ENCODE measurements around the gene NTM.
A peak's percentile ranks its signal among the peaks of the same experiment; 100 is the strongest.
"Not testable (repeated sequence)": the region's sequence is repeated elsewhere in the genome, so short reads cannot be mapped to it uniquely, and the experiment has no call there.

The NTM gene

DNA sequence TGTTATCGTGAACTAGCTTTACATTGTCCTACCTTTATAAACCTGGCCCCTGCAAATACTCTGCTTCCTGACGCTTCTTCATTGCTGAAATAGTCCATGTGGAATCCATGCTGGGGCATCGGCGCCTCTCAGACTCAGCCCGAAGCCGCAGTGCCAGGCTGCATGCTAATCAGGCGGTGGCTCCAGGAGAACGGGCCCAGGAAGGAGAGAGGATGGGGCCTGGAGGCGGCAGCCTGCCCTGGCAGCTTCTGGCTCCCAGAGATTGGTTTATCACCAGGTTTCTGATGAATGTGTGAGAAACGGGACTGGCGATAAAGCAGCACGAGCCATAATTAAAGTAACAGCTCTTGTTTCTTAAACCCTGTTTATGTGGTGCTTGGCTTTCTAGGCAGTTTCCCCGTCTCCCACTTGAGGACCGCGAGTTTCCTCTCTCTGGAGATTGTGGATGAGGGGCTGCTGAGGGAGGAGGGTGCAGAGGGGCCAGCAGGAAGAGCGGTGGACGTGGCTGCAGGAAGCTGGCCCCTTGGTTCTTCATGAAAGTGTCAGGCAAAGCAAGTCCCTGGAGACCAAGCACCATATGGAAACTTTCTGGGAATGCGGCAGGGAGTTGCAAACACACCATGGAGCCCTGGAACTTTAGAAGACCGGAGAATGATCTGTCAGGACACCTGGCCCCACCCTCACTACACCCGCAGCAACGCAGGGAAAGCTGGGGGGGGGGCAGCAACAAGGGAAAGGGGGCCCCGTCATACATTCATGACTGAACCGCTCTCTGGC, 93.4 kb downstream of the NTM start:
- no peak for DNase-seq (ENCODE audit: low read depth)

DNA sequence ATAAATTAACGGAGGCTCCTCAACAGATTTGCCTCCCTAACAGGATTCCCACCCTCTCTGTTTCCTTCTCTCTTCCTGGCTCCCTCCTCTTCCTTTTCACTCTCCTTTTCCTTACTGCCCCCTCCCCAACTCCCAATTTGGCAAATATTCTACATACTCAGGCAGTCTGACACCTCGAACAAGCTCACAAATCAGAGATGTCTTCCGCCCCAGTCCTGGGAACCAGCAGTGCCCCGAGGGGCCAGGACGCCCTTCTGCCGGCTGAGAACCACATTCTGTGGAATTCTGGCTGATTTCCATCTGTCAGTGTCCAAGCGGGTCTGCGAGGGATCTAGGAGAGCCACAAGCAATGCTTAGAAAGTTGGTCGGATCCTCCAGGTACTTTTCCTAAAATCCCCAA, 94.0 kb downstream of the NTM start:
- DNase-seq (ENCODE audit: low read depth): no peak

DNA sequence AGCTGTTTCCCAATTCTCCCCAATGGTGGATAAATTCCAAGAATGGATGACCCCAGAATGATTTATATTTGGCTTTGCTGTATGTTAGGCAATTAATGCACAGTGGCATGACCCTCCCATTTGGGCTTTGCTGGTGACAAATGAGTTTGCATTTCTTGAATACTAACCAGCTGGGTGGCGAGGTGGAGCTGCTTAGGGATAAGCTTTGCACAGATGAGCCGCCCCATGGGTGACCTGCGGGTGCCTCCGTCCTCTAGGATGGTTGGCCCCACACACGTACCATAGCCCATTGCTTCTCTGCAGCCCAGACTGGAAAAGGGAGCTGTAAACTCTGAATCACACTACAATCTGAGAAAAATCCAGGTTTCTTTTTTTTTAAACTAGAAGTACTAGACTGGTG, 94.6 kb downstream of the NTM start:
- DNase-seq (ENCODE audit: low read depth): no peak

DNA sequence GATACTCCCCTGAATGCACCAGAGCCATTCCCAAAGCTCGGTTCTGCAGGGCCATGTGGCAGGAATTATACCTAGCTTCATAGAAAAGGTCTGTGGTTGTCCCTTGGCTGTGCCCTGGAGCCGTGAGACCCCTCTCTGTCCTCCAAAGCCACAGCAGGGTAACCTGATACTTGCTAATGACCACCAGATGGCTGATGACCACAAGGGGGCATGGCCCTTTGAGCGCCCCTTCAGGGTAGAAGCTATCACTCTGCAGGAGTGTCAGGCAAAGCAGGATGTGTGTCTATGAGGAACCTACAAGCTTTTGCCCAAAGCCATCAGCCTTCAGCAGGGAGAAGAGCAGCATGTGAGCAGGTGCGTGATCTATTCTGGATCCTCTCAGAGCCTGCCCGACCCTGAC, 95.3 kb downstream of the NTM start:
- DNase-seq (ENCODE audit: low read depth): no peak

DNA sequence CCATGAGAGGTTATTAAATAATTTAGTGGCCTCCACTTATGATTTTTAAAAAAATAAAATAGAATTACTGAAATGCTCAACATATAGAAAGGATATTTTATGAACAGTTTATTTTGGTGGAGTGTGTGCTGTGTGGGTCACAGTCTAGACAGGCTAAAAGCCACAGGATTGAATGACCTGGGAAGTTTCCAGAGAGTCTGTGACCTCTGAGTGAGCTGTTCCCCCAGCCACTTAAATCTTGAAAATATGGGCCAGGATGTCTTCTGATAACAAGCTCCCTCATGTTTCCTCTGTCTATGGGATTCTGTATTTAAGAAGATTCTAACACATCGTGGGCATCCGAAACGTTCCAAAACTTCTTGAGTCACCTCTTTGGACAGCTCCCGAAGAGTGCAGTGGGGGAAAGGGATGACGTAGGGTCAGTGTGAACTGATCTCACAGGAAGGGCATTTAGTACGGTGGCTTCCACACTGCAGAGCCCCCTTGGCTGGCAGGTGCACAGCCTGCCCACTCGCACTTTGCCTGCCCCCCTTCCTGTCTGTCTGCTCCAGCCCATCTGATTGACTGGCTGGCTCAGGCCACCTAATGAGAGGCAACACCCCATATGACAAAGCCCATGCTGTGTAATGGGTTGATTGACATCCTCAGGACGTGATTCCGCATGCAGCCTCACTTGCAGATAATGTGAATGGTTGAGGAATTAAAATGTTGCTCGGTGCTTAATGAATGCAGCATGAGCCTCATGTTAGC, 97.4 kb downstream of the NTM start:
- DNase-seq (ENCODE audit: low read depth): no peak

DNA sequence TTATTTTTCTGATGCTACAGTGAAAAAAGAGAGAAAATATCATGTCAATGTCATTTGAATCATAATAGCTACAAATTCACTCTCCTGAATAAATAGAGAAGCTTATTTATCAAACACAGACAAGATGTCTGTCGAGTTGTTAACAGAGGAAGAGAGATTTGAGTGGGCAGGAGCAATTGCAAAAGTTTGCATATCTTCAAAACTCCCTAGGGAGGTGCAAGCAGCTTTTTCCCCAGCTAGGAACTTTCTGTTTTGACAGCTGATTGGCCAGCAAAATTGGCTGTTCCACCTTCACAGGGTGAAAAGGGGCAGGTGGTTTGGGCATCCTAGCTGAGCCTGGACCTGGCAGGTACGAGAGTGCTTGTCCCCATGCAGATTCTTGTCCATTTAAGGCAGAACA, 98.2 kb downstream of the NTM start:
- DNase-seq (ENCODE audit: low read depth): no peak

DNA sequence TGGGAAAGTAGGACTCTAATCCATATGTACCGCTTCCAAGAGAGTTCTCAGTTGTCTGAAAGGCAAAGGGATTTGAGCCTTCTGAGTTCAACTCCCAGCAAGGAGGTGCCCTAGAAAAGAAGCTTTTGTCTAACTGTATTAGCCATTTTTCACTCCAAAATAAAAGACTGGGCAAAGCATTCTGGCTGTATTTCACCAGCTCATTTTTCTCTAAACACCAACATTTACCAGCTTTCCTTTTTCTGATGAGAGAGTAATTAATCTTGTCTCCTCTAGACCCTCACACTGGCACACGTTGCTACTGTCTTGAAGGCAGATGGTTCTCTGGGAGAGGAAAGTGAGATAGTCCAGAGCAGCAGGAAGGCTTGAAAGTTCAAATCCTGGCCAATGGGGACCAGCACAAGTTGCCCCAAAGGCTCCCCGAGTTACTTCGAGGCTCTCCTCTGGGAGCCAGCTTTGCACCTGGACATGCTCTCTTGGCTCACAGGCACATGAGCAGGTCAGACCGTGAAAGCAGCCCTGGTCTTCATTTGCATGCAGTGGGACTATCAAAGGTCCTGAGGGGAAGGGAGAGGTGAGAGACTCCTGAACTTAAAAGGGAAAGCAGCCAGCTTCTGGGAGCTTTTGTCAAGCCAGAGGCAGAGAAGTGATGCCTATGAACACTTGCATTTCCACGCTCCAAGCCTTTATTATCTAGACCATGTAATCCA, 100.0 kb downstream of the NTM start:
- DNase-seq (ENCODE audit: low read depth): no peak

DNA sequence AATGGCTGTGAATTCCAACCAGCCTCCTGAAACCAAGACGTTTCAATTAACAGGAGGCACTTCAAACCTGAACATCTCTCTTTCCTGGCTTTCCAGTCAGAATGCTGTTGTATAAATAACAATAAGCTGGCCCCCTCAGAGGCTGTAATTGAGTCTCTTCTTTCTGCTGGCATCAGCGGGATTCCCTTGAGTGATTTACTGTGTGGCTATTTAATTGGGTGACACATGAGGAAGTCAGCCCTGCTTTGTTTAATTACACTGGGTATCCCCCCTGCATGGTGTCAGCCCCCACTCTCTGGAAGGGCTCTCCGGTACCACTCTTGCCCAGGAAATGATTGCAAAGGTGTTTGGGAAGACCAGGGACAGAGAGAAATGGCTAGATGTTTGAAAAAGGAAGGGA, 101.6 kb downstream of the NTM start:
- no peak for DNase-seq (ENCODE audit: low read depth)

DNA sequence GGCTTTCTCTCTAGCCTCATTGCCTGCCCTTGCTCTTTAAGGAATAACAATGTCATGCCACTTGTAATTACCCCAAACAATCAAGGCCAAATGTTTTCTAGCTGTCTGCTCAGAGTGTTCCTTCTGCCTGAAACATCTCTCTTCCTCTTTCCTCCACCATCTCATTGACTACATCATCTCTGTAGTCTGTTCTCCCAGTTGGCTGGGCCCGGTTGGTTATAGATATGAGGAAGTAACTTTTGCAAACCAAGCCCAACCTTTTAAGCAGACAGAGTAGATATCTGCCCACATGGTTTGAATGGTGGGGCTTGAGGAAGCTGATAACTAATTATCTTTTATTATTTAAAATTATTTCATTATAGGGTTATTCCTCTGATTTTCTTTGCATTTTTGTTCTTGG, 104.5 kb downstream of the NTM start:
- DNase-seq (ENCODE audit: low read depth): no peak

DNA sequence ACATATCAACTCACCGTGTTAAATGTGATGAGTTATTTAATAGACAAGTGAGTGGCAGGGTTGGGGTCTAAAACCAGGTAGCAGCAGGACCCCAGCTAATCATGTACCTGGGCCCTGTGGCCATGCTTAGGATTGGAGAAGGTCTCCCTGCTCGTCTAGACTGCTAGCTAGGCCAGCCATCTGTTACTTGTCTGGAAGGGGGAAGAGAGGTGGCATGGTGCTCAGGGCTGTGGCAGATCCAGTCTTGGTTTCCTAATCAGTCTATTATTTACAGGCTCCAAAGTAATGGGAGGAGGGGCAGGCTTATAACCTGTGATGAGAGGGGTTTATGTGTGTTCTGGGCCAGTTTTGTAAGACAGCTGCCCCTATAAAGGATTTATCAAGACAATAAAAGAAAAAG, 105.9 kb downstream of the NTM start:
- DNase-seq (ENCODE audit: low read depth): no peak

DNA sequence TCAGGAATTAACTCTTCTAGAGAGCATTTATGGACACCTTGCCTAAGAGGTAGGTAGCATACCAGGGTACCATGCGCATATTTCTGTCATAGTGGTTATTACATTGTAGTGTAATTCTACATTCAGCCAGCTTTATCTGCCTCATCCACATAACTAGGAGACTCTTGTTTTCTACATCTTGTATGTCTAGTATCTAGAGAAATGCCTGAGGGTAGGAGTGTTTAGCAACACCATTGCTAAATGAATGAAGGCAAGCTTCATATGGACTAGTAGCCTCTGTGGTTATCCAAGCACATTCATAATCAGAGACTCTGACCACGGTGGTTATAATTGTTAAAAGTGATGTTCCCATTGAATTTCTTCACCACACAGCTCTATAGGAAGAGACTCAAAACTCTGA, 107.9 kb downstream of the NTM start:
- DNase-seq (ENCODE audit: low read depth): no peak

DNA sequence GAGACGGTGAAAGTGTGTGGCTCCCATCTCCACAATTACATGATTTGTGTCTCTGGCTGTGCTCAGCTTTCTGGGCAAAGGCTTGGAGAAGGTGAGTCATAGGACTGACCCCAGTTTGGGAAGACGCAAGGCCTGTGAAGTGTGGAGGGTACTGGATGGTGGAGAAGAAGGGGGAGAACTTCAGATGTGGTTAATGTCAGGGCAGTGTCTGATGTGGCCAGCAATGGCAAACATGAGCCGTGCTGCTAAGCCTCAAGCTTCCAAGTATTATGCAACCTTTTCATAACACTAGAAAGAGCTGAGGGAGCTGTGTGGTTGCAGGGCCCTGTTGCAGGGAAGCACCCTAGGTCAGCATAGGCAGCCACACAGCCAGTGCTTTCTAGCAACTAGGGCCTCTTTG, 110.9 kb downstream of the NTM start:
- DNase-seq (ENCODE audit: low read depth): peak; percentile 8

DNA sequence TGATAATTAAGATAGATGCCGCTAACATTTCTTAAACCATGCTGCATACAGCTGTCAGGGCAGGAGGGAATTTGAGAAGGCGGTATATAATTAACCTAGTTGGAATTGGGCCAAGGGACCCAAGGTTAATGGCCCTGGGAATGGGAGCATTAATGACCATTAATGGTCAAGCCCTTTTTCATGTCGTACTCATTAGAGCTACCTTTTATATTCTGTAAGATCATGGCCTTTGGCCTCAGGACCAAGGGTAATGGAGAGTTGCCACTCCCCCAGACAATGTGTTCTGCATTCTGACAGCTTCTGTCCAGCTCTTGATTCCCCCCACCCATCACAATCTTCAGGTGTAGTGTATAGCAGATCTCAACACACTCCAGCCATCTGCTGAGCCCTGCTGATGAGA, 111.6 kb downstream of the NTM start:
- DNase-seq (ENCODE audit: low read depth): no peak

DNA sequence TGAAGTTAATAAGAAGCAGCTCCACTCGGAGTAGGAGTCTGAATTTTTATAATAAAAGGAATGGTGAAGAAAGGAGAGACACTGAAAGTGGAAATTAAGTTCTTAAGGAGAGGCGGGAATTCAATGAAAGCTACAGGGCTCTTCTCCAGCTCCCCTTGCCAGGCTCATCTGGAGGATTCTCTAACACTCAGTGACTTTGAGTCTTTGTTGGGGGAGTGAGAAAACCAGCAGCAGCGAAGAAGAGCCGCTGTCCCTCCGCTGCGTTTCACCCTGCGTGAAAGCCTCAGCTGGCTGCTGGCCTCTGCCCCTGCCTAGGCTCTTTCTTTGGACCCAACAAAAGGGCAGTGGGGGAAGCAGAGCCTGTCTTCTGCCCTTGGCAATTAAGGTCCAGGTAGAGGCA, 113.0 kb downstream of the NTM start:
- no peak for DNase-seq (ENCODE audit: low read depth)

DNA sequence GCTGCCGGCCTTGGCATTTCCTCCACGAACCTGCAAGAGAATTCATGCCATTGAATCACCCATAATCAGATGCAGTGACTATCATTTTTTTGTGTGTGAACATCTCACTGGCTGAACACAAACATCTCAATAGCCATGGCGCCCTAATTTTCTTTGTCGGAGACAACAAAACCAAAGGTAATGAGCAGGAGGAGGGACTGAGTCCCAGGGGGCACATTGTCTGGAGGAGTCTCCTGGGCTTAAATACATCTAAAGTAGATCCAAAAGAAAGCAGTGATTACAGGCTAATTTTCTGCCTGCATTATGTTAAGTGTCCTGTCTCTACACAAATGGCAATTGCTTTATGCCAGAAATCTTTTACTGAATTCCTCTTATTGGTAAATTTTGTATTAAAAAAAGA, 113.5 kb downstream of the NTM start:
- DNase-seq (ENCODE audit: low read depth): no peak

DNA sequence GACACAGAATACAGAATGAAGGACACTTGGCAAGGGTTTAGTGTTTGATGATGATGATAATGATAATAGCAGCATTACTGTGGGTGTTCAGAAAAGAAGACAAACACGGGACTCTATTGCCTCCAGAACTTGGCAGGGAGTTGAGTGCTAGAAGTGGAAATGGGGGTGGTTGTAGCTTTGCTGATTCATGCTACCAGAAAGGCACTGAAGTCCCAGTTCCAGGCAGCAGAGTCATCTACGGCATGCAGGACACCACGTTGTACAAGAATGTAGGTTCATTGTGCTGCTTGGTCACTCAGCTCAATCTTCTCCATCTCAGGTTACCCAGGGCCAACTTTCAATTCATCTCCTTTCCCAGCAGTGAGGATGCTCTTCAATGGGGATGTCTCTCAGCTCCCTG, 115.7 kb downstream of the NTM start:
- peak; percentile 1 for DNase-seq (ENCODE audit: low read depth)

DNA sequence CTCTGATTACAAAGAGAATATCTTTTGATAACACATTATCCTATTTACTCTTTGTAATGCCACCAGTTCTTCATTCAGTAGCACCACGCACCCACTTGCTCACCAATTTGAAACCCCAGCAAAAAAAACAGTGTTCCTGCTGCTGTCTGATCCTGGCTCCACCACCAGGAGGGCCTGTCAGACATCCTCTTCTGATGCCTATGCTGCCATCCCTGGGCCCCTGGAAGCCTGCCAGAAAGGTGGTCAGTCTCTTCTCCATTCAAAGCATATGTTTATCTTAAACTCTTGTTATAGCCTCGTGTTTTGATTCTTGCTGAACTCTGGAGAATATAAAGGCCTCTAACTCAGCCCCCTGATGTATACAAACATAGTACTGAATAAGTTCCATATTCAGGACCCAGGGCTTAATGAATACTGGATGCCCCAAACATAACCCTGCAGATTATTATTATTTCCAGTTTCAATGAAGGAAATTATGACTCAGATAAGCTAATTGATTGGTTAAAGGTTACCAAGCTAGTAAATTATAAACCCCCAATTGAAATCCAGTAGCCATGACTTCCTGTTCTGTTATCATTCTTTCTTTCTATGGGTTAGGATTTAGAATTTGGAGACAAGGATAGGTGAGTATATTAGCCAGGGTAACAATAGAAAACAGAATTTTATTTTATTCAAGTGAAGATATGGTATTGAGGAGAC, 116.7 kb downstream of the NTM start:
- DNase-seq (ENCODE audit: low read depth): no peak

DNA sequence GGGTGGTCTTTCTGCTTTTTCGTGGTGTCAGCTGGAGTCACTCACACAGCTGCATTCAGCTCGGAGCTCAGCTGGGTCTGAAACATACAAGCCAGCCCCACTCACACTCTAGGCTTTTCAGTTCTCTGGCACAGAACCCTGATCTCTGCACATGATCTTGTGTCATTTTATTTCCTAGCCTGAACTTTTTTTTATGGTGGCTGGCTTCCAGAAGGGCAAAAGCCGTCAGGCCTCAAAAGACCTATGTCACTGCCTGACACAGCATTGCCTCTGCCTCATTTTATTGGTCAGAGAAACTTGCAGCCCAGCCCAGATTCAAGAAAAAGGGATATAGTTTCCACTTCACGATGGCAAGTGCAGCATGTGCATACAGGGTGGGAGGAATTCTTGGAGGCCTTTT, 117.8 kb downstream of the NTM start:
- DNase-seq (ENCODE audit: low read depth): no peak

DNA sequence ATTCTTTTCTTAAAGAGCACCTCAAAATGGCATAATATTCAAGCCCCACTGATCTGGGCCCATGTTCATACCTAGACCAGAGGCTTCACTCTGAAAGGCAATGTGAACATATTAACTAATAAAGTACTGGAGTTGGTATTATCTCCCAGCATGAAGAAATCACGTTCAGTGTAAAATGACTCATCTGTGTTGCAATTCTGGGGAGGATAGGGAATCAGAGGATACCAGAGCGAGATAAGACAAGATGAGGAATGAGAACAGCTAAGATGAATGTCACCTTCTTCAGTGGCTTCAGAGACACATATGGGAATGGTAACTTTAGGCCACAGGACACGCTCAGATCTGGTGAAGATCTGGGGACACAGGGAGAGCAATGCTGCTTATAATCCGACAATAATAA, 121.1 kb downstream of the NTM start:
- peak; percentile 41 for DNase-seq (ENCODE audit: low read depth)

DNA sequence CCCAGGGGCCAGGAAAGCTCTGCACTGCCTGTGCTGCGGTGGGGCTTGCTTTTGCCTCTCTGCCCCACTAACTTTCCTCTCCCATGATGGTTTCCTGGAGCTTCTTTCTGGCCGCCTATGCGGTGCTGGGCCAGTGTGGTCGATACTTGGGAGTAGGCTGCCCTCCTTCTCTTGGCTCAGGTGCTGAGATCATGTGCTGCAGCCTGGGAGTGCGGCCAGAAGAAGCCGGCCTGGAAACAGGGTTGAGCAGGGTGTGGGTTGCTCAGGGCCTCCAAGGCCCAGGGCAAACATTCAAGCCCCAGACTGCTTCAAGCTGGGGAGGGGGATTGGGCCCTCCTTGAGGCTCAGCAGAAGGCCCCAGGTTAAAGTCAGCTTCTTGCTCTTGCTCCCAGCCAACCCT, 125.0 kb downstream of the NTM start:
- no peak for DNase-seq (ENCODE audit: low read depth)

DNA sequence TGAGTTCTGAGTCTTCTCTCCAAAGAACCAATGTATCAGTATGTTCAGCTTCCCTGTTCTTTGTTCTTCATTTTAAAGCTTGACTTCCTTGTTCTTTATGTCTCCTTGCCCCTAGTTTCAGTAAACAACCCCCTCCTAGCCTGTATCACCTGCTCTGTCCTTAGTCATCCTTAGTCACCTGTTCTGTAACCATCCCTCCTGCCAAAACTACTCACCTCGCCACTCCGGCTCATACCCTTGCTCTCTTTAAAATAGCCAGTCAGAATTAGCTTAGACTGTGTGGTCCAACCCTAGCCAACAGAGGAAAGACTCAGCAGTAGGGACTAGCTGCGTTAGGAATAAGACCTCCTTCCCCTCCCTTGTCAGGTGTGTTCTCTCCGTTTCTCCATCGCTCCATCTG, 127.3 kb downstream of the NTM start:
- not testable (repeated sequence) for DNase-seq (ENCODE audit: low read depth)

DNA sequence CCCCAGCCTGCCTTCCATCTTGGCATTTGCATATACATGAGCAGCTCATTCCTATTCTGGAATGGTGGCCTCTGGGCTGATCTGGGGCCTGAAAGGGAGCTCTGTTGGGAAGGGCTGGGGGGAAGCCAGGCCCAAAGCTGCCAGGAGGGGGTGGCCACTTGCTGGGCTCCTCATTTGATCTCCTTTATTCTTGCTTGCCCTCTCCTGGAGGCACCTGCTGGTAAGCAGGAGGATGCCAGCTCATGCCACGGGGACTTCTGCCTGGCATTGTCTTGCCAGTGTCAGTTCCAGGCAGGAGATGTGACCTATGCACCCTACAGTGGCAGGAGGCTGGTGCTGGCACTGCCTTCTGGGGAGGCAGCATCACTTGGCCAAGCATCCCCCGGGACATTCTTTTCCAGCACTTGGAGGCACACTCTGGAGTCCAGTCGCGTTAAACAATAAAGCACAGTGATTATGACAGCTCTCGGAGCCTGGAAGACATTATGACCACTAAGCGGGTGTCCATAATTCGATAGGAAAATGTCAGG, 128.3 kb downstream of the NTM start:
- DNase-seq (ENCODE audit: low read depth): no peak

Measured in amniotic epithelial cell (primary cell).